Adipose tissue (tissue), 3 donors: Measurements from ENCODE around the gene NUAK2. TPM values are rescaled to one million over a fixed set of nuclear protein-coding genes. Genes with fewer than 3 reads are reported as not detected.
"Not testable (repeated sequence)": the region's sequence is repeated elsewhere in the genome, so short reads cannot be mapped to it uniquely, and the experiment has no call there.

ENCODE experiments used
- H3K27ac ChIP-seq: one replicate; pipeline ENCODE4 v1.5.1; 2013; ENCODE audit warnings: low read depth, low read length
- WGBS, 3 donors: extraction: QIAGEN DNeasy Blood & Tissue Kit; methylation state at CpG; one replicate each; pipeline ENCODE4 v1.1.7; 2013; 5-methylcytosine and 5-hydroxymethylcytosine counted together
- polyA plus RNA-seq, 3 donors: library from polyadenylated mRNA; stranded (reverse); fragments of 200-250 nt; gene quantifications; one replicate each; pipeline ENCODE4 v1.2.3, GENCODE V29; 2013
- donor health status: healthy with polysubstance abuse.
- donor health status: Bipolar disorder and iron deficiency.
- donor health status: healthy.

NUAK2 gene
- polyA plus RNA-seq, 3 donors, result 1.5 to 4.7 (median 1.6) TPM

- no peak overlapping the region for H3K27ac ChIP-seq
- 95 to 97% (median 95%) methylated on average over 19 of the region's 19 CpGs for WGBS, 3 donors
These were observed 17.4 kb downstream of the NUAK2 start for GRCh38 chr1:205304046-205304694.

GRCh38 chr1:205303247-205303888 is 18.2 kb downstream of the NUAK2 start:
- H3K27ac ChIP-seq, result no peak overlapping the region
- WGBS, 3 donors, result 91 to 95% (median 94%) methylated on average over 20 of the region's 20 CpGs

- WGBS, 3 donors, result 41 to 84% (median 81%) methylated on average over 6 of the region's 6 CpGs
- no peak overlapping the region for H3K27ac ChIP-seq
These were observed 19.5 kb downstream of the NUAK2 start for GRCh38 chr1:205301842-205302588.

GRCh38 chr1:205301205-205301821 is 20.2 kb downstream of the NUAK2 start:
- 20 to 57% (median 53%) methylated on average over 14 of the region's 14 CpGs for WGBS, 3 donors
- H3K27ac ChIP-seq, result no peak overlapping the region

- H3K27ac ChIP-seq, result no peak overlapping the region
- 87 to 95% (median 91%) methylated on average over 9 of the region's 9 CpGs for WGBS, 3 donors
These were observed 21.4 kb downstream of the NUAK2 start for GRCh38 chr1:205300149-205300548.

- 73 to 78% (median 75%) methylated on average over 9 of the region's 9 CpGs for WGBS, 3 donors
- no peak overlapping the region for H3K27ac ChIP-seq
These were observed 23.2 kb downstream of the NUAK2 start for GRCh38 chr1:205298191-205298994.

GRCh38 chr1:205297546-205298177 is 23.9 kb downstream of the NUAK2 start:
- not testable (repeated sequence) for H3K27ac ChIP-seq
- WGBS, 3 donors, result 94 to 100% (median 95%) methylated on average over 5 of the region's 5 CpGs

- WGBS, 3 donors, result 80 to 82% (median 81%) methylated on average over 2 of the region's 2 CpGs
- no peak overlapping the region for H3K27ac ChIP-seq
These were observed 25.4 kb downstream of the NUAK2 start for GRCh38 chr1:205296154-205296553.

GRCh38 chr1:205294934-205295333 is 26.6 kb downstream of the NUAK2 start:
- H3K27ac ChIP-seq, result no peak overlapping the region
- 86 to 97% (median 88%) methylated on average over 5 of the region's 5 CpGs for WGBS, 3 donors

GRCh38 chr1:205294175-205294917 is 27.2 kb downstream of the NUAK2 start:
- whole genome bisulfite sequencing, 3 donors, result 45 to 74% (median 55%) methylated on average over 6 of the region's 6 CpGs
- no peak overlapping the region for H3K27ac ChIP-seq

- 95 to 97% (median 95%) methylated on average over 10 of the region's 10 CpGs for WGBS, 3 donors
- H3K27ac ChIP-seq, result no peak overlapping the region
These were observed 28.0 kb downstream of the NUAK2 start for GRCh38 chr1:205293350-205294074.

- H3K27ac ChIP-seq, result no peak overlapping the region
- WGBS, 3 donors, result 91 to 95% (median 94%) methylated on average over 6 of the region's 6 CpGs
These were observed 29.9 kb downstream of the NUAK2 start for GRCh38 chr1:205291596-205291995.

- no peak overlapping the region for H3K27ac ChIP-seq
- WGBS, 3 donors, result 38 to 72% (median 54%) methylated on average over 8 of the region's 8 CpGs
These were observed 33.6 kb downstream of the NUAK2 start for GRCh38 chr1:205287767-205288559.

GRCh38 chr1:205287076-205287475 is 34.5 kb downstream of the NUAK2 start:
- WGBS, 3 donors, result 88 to 94% (median 94%) methylated on average over 3 of the region's 3 CpGs
- H3K27ac ChIP-seq, result no peak overlapping the region

GRCh38 chr1:205286335-205286950 is 35.1 kb downstream of the NUAK2 start:
- WGBS, 3 donors, result 66 to 91% (median 75%) methylated on average over 9 of the region's 9 CpGs
- H3K27ac ChIP-seq, result no peak overlapping the region
